Panc1 (cell line): Measurements from ENCODE around the gene SRGAP2C. TPM values are rescaled to one million over a fixed set of nuclear protein-coding genes. Genes with fewer than 3 reads are reported as not detected.
"Not testable (repeated sequence)": the region's sequence is repeated elsewhere in the genome, so short reads cannot be mapped to it uniquely, and the experiment has no call there.

Experiments
- ATAC-seq: fragments of 200-7000 bp; cut with Tn5 transposase; 2 replicates; pipeline ENCODE4 v1.9.1; 2020; ENCODE audit warnings: mild to moderate bottlenecking, moderate library complexity
- BruUV-seq: library from RNA; stranded (reverse); fragments of 400-500 nt; replicated peaks from 2 replicates; lab custom pipeline; 2021; lab: Mats Ljungman, UMichigan
- CTCF ChIA-PET: fragments of 300-600 bp; sonication (Branson Sonifier 250); formaldehyde crosslinking; loops from one replicate; lab custom pipeline; 2022; ENCODE audit warnings: antibody characterized with exemption; lab: Charles Lee
- POLR2A ChIA-PET: fragments of 300-600 bp; sonication (Branson Sonifier 250); formaldehyde crosslinking; loops from one replicate; lab custom pipeline; 2022; ENCODE audit warnings: antibody characterized with exemption; lab: Charles Lee
- DNase-seq: peaks from one replicate; pipeline ENCODE4 v3.0.0-alpha.2; 2010; ENCODE audit warnings: low read depth, low spot score
- H3K27ac ChIP-seq: 2 replicates; pipeline ENCODE4 v1.5.1; 2011; ENCODE audit warnings: mild to moderate bottlenecking, low read length, inconsistent platforms
- H3K27me3 ChIP-seq: fragments of 200-500 bp; sonication (Bioruptor generic); 2 replicates; pipeline ENCODE4 v1.6.0; 2014; ENCODE audit warnings: low read length, inconsistent platforms; ENCODE audit not compliant: control insufficient read depth, insufficient read depth
- H3K36me3 ChIP-seq: fragments of 200-500 bp; sonication (Bioruptor generic); 2 replicates; pipeline ENCODE4 v1.5.1; 2014; ENCODE audit warnings: inconsistent platforms, mild to moderate bottlenecking, low read length, moderate library complexity; ENCODE audit not compliant: control insufficient read depth, insufficient read depth
- H3K4me1 ChIP-seq: 2 replicates; pipeline ENCODE4 v1.5.1; 2011; ENCODE audit warnings: inconsistent platforms, mild to moderate bottlenecking, low read length, moderate library complexity; ENCODE audit not compliant: control insufficient read depth, insufficient read depth
- H3K4me3 ChIP-seq, 2 experiments: 2 replicates each; pipeline ENCODE4 v1.5.1; 2011 to 2012; ENCODE audit warnings: low read depth in 2 of 2, low read length in 2 of 2, mild to moderate bottlenecking in 2 of 2, inconsistent platforms in 1 of 2, moderate library complexity in 1 of 2
- H3K9me3 ChIP-seq: fragments of 200-500 bp; sonication (Bioruptor generic); 2 replicates; pipeline ENCODE4 v1.5.1; 2014; ENCODE audit warnings: low read depth, mild to moderate bottlenecking, inconsistent platforms, low read length, moderate library complexity; ENCODE audit not compliant: control insufficient read depth, insufficient read depth
- in situ Hi-C: cut with HindIII; loops from 2 replicates; pipeline ENCODE4 v1.10.0; 2016; ENCODE audit warnings: low sequenced_read_pairs, low pct_unique_long_range_greater_than_20kb
- intact Hi-C: fragments of 100-400 bp; cut with micrococcal nuclease; formaldehyde crosslinking; loops from one replicate; pipeline ENCODE4 v1.10.0; 2022; ENCODE audit not compliant: unreplicated experiment
- total RNA-seq: library from RNA; stranded (reverse); gene quantifications from one replicate; pipeline ENCODE4 v1.2.1, GENCODE V29; 2021; ENCODE audit not compliant: unreplicated experiment

SRGAP2C gene
- total RNA-seq, 1 experiment from 2014 or later, result 50.5 TPM

DNA sequence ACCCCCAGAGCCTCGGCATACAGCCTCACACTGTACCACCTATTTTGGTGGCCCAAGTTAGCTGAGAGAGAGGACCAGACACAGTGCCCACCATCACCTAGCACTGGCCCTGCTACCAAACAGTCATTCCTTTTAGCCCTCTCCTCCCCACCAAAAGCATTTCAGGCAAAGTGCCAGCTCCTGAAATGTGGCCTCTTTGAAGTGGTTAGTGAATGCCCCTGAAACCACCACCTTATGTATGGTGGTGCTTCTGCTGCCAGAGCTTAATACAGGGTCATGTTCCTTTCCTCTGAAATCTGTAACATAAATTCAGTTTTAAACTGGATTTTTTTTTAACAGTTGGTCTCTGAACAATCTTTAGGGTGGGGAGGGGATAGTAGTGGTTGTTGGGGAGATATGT is 175.8 kb downstream of the SRGAP2C start:
- H3K27ac ChIP-seq, H3K9me3 ChIP-seq, in situ Hi-C loops, H3K36me3 ChIP-seq, POLR2A ChIA-PET, DNase-seq, CTCF ChIA-PET, H3K4me1 ChIP-seq, ATAC-seq, H3K4me3 ChIP-seq, BruUV-seq, intact Hi-C loops, H3K27me3 ChIP-seq: not testable (repeated sequence)

DNA sequence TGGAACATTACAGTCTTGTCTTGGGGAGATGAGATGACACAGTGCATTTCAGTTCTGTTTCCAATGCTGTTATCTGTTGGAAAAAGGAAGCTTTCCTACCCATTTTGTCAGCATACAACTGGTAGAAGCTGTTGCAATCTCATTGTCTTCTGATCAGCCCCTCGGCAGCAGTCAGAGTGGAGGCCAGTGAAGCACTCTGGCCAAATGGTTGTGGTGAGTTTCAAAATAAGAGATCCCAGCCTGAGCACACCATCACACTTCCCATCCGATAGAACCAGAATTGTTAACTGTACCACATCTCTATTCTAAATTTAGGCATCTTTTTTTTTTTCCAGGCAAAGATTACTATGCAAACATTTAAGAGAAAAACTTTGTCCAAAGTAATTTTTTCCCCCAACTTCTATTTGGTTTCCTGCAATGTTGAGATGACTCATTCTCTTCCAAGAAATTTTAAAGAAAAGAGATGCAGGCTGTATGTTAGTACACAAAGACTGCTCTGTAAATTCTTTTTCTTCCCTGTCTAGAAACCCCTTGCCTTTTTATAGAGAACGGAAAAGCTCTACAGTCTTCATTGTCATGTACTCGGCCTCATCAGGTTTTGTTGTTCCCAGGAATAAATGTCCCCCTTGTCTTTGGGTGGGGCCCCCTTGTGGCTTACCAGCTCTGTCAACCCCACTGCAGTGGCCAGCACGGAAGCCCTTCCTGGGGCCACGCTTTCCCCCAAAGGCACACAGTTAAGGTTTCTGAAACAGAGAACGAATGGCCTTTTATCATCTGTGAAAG is 176.9 kb downstream of the SRGAP2C start:
- ATAC-seq, H3K4me3 ChIP-seq, in situ Hi-C loops: not testable (repeated sequence)

DNA sequence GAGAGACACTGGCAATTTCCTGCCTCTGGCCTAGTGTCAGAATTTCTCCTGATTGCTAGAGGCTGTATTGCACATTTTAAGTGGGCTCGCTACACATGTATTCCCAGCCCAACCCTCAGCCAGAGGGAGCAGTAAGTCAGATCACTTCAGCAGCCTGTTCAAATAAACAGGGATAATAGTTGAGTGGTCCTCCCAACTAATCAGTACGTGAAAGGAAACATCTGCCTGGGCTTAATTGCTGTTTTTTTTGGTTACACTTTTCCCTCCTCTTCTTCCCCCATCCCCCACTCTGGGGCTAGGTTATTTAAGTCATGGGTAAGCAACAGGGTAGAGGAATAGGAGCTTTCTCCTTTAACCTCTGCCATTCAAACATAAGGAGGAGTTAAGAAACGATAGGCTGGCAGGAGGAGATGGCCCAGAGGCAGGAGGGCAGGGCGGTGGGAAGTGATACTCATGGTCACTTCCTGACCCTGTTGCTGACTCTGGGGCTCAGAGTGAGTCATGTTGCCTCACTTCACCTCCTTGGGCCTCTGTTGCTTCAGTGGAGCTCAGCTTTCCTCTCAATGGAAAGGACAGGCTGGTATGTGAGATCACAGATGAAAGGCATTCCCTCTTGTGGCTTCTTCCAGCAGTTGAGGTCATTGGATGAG is 177.6 kb downstream of the SRGAP2C start:
- H3K4me3 ChIP-seq, BruUV-seq, in situ Hi-C loops, DNase-seq, H3K27ac ChIP-seq, H3K4me1 ChIP-seq, H3K27me3 ChIP-seq, POLR2A ChIA-PET, intact Hi-C loops, CTCF ChIA-PET, ATAC-seq, H3K36me3 ChIP-seq, H3K9me3 ChIP-seq: not testable (repeated sequence)

More for the DNA sequence above, 176.9 kb downstream of the SRGAP2C start:
- H3K36me3 ChIP-seq, BruUV-seq, H3K9me3 ChIP-seq, H3K27ac ChIP-seq, intact Hi-C loops, POLR2A ChIA-PET, H3K27me3 ChIP-seq, DNase-seq, CTCF ChIA-PET, H3K4me1 ChIP-seq: not testable (repeated sequence)

DNA sequence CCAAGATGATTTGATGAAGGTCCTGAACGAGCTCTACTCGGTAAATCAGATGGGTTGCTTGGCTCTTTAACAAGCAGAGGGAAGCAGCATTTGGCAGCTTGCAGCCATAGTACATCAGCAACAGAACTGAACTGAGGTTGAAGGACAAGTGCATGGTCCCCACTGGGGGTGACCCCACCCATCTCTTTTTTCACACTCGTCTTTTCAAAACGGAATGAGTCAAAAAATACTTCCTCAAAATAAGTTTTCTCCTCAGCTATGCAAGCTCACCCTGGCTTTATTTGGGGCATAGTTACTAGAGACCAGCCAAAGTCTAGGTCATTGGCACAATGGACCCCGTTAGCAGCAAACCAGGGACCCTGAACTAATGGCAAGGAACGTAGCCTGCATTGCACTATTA is 180.5 kb downstream of the SRGAP2C start:
- BruUV-seq, H3K4me3 ChIP-seq, POLR2A ChIA-PET, DNase-seq, H3K27me3 ChIP-seq, H3K27ac ChIP-seq, in situ Hi-C loops, H3K9me3 ChIP-seq, H3K36me3 ChIP-seq, CTCF ChIA-PET, ATAC-seq, H3K4me1 ChIP-seq, intact Hi-C loops: not testable (repeated sequence)

DNA sequence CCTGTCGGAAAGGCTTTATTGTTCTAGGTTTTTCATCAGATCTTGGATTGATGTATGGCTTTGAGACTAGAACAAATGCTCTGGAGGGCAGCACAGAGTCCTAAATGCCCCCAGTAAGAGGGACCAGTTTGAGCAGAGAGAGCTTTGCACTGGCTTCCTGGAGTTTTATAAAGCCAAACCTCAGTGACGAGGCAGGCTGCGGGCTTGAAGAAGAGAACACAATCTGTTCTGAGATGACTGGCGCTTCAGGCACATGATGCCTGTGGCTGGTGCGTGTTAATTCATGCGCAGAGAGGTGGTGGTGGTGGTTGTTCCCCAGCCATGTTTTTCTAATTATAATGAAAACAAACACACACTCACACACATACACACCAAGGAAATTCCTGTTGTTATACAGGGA is 180.9 kb downstream of the SRGAP2C start:
- H3K9me3 ChIP-seq, ATAC-seq, BruUV-seq, in situ Hi-C loops, H3K27me3 ChIP-seq, POLR2A ChIA-PET, DNase-seq, CTCF ChIA-PET, H3K4me1 ChIP-seq, H3K27ac ChIP-seq, intact Hi-C loops, H3K4me3 ChIP-seq, H3K36me3 ChIP-seq: not testable (repeated sequence)

DNA sequence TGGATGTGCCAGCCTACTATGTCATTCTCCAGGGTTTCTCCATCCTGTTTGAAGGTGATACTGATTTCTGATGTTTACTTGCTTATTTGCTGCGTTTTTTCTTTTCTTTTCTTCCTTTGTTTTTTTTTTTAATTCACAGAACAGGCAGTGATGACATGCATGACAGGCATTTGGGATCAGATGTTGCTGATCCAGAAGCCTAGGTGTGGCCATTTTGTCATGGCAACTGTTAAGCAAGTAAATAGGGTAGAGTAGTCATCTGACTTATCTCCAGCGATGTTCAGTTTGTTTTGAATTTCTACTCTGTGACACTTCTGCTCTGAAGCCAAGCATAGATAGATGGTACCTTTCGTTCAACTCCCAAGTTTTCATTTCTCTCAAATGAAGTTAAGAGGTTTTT is 181.4 kb downstream of the SRGAP2C start:
- H3K4me3 ChIP-seq, H3K27ac ChIP-seq, H3K27me3 ChIP-seq, H3K4me1 ChIP-seq, BruUV-seq, intact Hi-C loops, H3K9me3 ChIP-seq, H3K36me3 ChIP-seq, POLR2A ChIA-PET, CTCF ChIA-PET, ATAC-seq, DNase-seq, in situ Hi-C loops: not testable (repeated sequence)

DNA sequence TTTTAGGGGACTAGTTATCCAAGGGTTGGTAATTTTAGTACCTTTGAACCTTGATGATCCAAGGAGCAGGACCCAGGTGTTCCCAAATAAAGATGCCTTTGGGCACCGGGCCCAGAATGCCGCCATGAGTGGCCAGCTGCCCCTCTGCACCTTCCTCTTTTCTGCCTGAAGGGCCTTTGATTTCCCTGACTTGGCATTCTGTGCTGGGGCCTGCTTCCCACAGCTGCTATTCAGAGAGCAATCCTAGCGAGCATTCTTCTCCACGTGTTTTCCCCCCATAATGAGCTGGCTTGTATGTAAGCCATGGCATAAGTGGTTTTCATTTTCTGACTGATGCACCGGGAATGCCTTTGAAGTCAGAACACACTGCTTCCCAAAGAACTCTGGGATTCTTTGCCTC is 184.1 kb downstream of the SRGAP2C start:
- H3K4me1 ChIP-seq, H3K36me3 ChIP-seq, intact Hi-C loops, H3K27me3 ChIP-seq, H3K9me3 ChIP-seq, CTCF ChIA-PET, H3K4me3 ChIP-seq, ATAC-seq, DNase-seq, H3K27ac ChIP-seq, in situ Hi-C loops, BruUV-seq, POLR2A ChIA-PET: not testable (repeated sequence)
